Measurements from ENCODE around the gene TNFRSF13B. TPM values are rescaled to one million over a fixed set of nuclear protein-coding genes. Genes with fewer than 3 reads are reported as not detected.

TNFRSF13B gene
- total RNA-seq, 1 experiment from 2014 or later = not detected

GRCh38 chr17:16937431-16937830, 34.5 kb downstream of the TNFRSF13B start:
- POLR2A ChIA-PET (ENCODE audit: unreplicated experiment) = no interaction called here
- CTCF ChIA-PET = no interaction called here

GRCh38 chr17:16936536-16937310, 35.2 kb downstream of the TNFRSF13B start:
- POLR2A ChIA-PET (ENCODE audit: unreplicated experiment) = no interaction called here
- no peaks in the 10 kb centered on the region for H3K9me3 ChIP-seq (ENCODE audit: insufficient read depth, low read depth)
- TF ChIP-seq EZH2 (IDR thresholded peaks at IDR 0.05; ENCODE audit: low read depth) = no peak
- no peak for TF ChIP-seq CTCF (conservative IDR thresholded peaks at IDR 0.05)
- no peaks in the 10 kb centered on the region for H3K4me1 ChIP-seq (replicated peaks; ENCODE audit: insufficient read depth)
- CTCF ChIA-PET = interaction anchor here (0.6 kb wide), 1 partner anchor 32 kb away, joined by 3 read pairs; no protein-coding TSS in a partner anchor
- no peaks in the 10 kb centered on the region for H3K79me2 ChIP-seq (ENCODE audit: low read depth)
- no peaks in the 10 kb centered on the region for H3K9me2 ChIP-seq (ENCODE audit: insufficient read depth)
- no peak overlapping the region for H2AFZ ChIP-seq
- DNase-seq = no peak
- H3K27me3 ChIP-seq (ENCODE audit: insufficient read depth, low read depth) = no peaks in the 10 kb centered on the region
- H3K36me3 ChIP-seq (ENCODE audit: low read depth) = no peaks in the 10 kb centered on the region
- no peak overlapping the region for H3K4me3 ChIP-seq
- H3F3A ChIP-seq (ENCODE audit: insufficient read depth, low read depth) = no peaks in the 10 kb centered on the region
- BruUV-seq (replicated peaks) = no TSS peak
- no peak overlapping the region for H3K4me2 ChIP-seq
- no peak overlapping the region for H3K27ac ChIP-seq
- intact Hi-C loops (cut with micrococcal nuclease; ENCODE audit: unreplicated experiment) = no loop called here
- H4K20me1 ChIP-seq (ENCODE audit: insufficient read depth) = no peaks in the 10 kb centered on the region

More at GRCh38 chr17:16937431-16937830, 34.5 kb downstream of the TNFRSF13B start:
- Histone ChIP-seq H3K9me2 (ENCODE audit: insufficient read depth) (no peaks in the 10 kb centered on the region), H3F3A (ENCODE audit: insufficient read depth, low read depth) (no peaks in the 10 kb centered on the region), H3K27me3 (ENCODE audit: insufficient read depth, low read depth) (no peaks in the 10 kb centered on the region), H3K9me3 (ENCODE audit: insufficient read depth, low read depth) (no peaks in the 10 kb centered on the region), H3K4me3 (no peak overlapping the region), H2AFZ (no peak overlapping the region), H3K27ac (no peak overlapping the region), H3K36me3 (ENCODE audit: low read depth) (no peaks in the 10 kb centered on the region), H4K20me1 (ENCODE audit: insufficient read depth) (no peaks in the 10 kb centered on the region), H3K79me2 (ENCODE audit: low read depth) (no peaks in the 10 kb centered on the region), H3K4me1 (replicated peaks; ENCODE audit: insufficient read depth) (no peaks in the 10 kb centered on the region), H3K4me2 (no peak overlapping the region)
- no peak for DNase-seq
- no peak for TF ChIP-seq CTCF (conservative IDR thresholded peaks at IDR 0.05)
- no peak for TF ChIP-seq EZH2 (IDR thresholded peaks at IDR 0.05; ENCODE audit: low read depth)
- intact Hi-C loops (cut with micrococcal nuclease; ENCODE audit: unreplicated experiment) = no loop called here
- no TSS peak for BruUV-seq (replicated peaks)

DNA sequence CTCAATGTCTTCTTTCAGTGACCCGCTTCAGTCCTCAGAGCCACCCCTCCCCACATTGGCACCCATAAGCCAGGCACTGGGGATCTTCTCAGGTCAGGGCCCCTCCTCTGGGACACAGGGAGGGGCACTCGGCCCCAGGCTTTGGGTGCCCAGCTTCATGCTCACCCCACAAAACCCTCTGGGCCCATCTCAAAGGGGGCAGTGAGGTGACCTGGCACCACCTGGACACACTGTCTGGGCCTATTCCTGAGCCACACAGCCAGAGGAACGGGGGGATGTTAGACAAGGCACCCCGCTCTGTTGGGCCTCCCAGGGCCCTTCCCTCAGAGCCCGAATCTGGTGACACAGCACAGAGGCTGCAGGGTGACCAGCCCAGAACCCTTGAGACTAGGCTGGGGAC, 36.1 kb downstream of the TNFRSF13B start:
- H3K4me1 ChIP-seq (replicated peaks; ENCODE audit: insufficient read depth) = no peaks in the 10 kb centered on the region
- no peaks in the 10 kb centered on the region for H3F3A ChIP-seq (ENCODE audit: insufficient read depth, low read depth)
- no peak overlapping the region for H3K27ac ChIP-seq
- no peak for TF ChIP-seq CTCF (conservative IDR thresholded peaks at IDR 0.05)
- no peak for TF ChIP-seq EZH2 (IDR thresholded peaks at IDR 0.05; ENCODE audit: low read depth)
- H3K9me2 ChIP-seq (ENCODE audit: insufficient read depth) = no peaks in the 10 kb centered on the region
- no peaks in the 10 kb centered on the region for H3K79me2 ChIP-seq (ENCODE audit: low read depth)
- H3K27me3 ChIP-seq (ENCODE audit: insufficient read depth, low read depth) = no peaks in the 10 kb centered on the region
- H3K4me3 ChIP-seq = no peak overlapping the region
- H3K9me3 ChIP-seq (ENCODE audit: insufficient read depth, low read depth) = no peaks in the 10 kb centered on the region
- ChIA-PET POLR2A (ENCODE audit: unreplicated experiment) (interaction anchor here (0.6 kb wide), 1 partner anchor 9 kb away, joined by 3 read pairs; no protein-coding TSS in a partner anchor), CTCF (no interaction called here)
- DNase-seq = no peak
- H4K20me1 ChIP-seq (ENCODE audit: insufficient read depth) = no peaks in the 10 kb centered on the region
- no TSS peak for BruUV-seq (replicated peaks)
- H2AFZ ChIP-seq = no peak overlapping the region
- no peak overlapping the region for H3K4me2 ChIP-seq
- intact Hi-C loops (cut with micrococcal nuclease; ENCODE audit: unreplicated experiment) = no loop called here
- H3K36me3 ChIP-seq (ENCODE audit: low read depth) = no peaks in the 10 kb centered on the region
